HepG2 (cell line): Measurements from ENCODE around the gene BEGAIN. TPM values are rescaled to one million over a fixed set of nuclear protein-coding genes. Genes with fewer than 3 reads are reported as not detected.

Source experiments
- ATAC-seq: fragments of 200-7000 bp; cut with Tn5 transposase; 3 replicates; pipeline ENCODE4 v1.9.1; 2020; ENCODE audit warnings: mild to moderate bottlenecking, moderate library complexity
- BruUV-seq: library from RNA; stranded (reverse); fragments of 400-500 nt; replicated peaks from 2 replicates; lab custom pipeline; 2021; lab: Mats Ljungman, UMichigan
- CTCF ChIA-PET: fragments of 300-600 bp; formaldehyde crosslinking; extraction: SDS; loops from one replicate; lab custom pipeline; 2021; ENCODE audit warnings: low total read pairs, inconsistent platforms, low intra/inter-chr PET ratio; lab: Yijun Ruan, JAX
- POLR2A ChIA-PET: fragments of 350-600 bp; sonication (Branson Sonifier 250); formaldehyde crosslinking; loops from one replicate; lab custom pipeline; 2020; ENCODE audit warnings: antibody characterized with exemption, inconsistent platforms; lab: Yijun Ruan, JAX
- DNase-seq: peaks from one replicate; pipeline ENCODE4 v3.0.0-alpha.2; 2015; ENCODE audit warnings: low spot score
- FAIRE-seq: peaks from 3 replicates; lab custom pipeline; 2011; peaks lifted over from hg19 to GRCh38; lab: Jason Lieb, UNC
- H2AFZ ChIP-seq: one replicate; pipeline ENCODE4 v1.6.1; 2011; ENCODE audit warnings: low read length, inconsistent platforms
- H3K27ac ChIP-seq: fragments of 300-600 bp; 3 replicates; pipeline ENCODE4 v1.8.0; 2011; ENCODE audit warnings: mixed run types, mild to moderate bottlenecking, mixed read lengths, low read length, inconsistent platforms; ENCODE audit not compliant: insufficient read depth; ENCODE audit errors: extremely low read length
- H3K27me3 ChIP-seq, 2 experiments: fragments of 200-600 bp in 1 of 2; 2 replicates in 1 of 2; 3 replicates in 1 of 2; pipeline versions ENCODE4 v1.6.0 to v1.8.0; 2011; ENCODE audit warnings: low read length in 2 of 2, mild to moderate bottlenecking in 2 of 2, moderate library complexity in 2 of 2, inconsistent platforms in 1 of 2; ENCODE audit not compliant: insufficient read depth in 2 of 2, control insufficient read depth in 1 of 2
- H3K36me3 ChIP-seq, 2 experiments: fragments of 200-600 bp in 1 of 2; replicated peaks in 1 of 2; 2 replicates in 1 of 2; 3 replicates in 1 of 2; pipeline versions ENCODE4 v1.5.1 to v1.8.0; 2011; ENCODE audit warnings: low read length in 2 of 2, inconsistent platforms in 1 of 2; ENCODE audit not compliant: insufficient read depth in 2 of 2, control insufficient read depth in 1 of 2
- H3K4me1 ChIP-seq: 2 replicates; pipeline ENCODE4 v1.5.1; 2012; ENCODE audit warnings: low read length, inconsistent platforms; ENCODE audit not compliant: insufficient read depth
- H3K4me2 ChIP-seq: 2 replicates; pipeline ENCODE4 v1.6.0; 2011; ENCODE audit warnings: low read depth, low read length, inconsistent platforms
- H3K4me3 ChIP-seq, 3 experiments: fragments of 200-600 bp in 1 of 3; sonication (generic), shearing (Covaris generic) in 1 of 3; replicated peaks in 1 of 3; 2 replicates each; pipeline ENCODE4 v1.5.1; 2011 to 2016; ENCODE audit warnings: low read length in 3 of 3, inconsistent platforms in 2 of 3, low read depth in 2 of 3, mild to moderate bottlenecking in 2 of 3, control low read depth in 1 of 3, mixed read lengths in 1 of 3; ENCODE audit not compliant: insufficient read depth in 1 of 3
- H3K79me2 ChIP-seq: one replicate; pipeline ENCODE4 v1.6.1; 2011; ENCODE audit warnings: low read length, inconsistent platforms; ENCODE audit not compliant: insufficient read depth
- H3K9ac ChIP-seq: 2 replicates; pipeline ENCODE4 v1.6.0; 2011; ENCODE audit warnings: mild to moderate bottlenecking, low read depth, low read length, inconsistent platforms; ENCODE audit not compliant: insufficient read depth
- H3K9me3 ChIP-seq: 2 replicates; pipeline ENCODE4 v1.5.1; 2012; ENCODE audit warnings: mild to moderate bottlenecking, low read length
- H4K20me1 ChIP-seq: 2 replicates; pipeline ENCODE4 v1.6.0; 2011; ENCODE audit warnings: inconsistent platforms, mild to moderate bottlenecking, low read length, moderate library complexity; ENCODE audit not compliant: insufficient read depth
- MIER2 ChIP-seq: IDR thresholded peaks from 2 replicates; pipeline ENCODE4 v1.6.1; 2016; ENCODE audit warnings: missing biosample characterization, missing genetic modification reagents
- ZBTB33 ChIP-seq: sonication (generic); formaldehyde crosslinking; IDR thresholded peaks from 2 replicates; pipeline ENCODE4 v1.4.0; 2020; ENCODE audit warnings: missing genetic modification reagents
- ZBTB4 ChIP-seq: sonication (generic); formaldehyde crosslinking; IDR thresholded peaks from 2 replicates; pipeline ENCODE4 v1.4.0; 2020; ENCODE audit warnings: missing genetic modification reagents, mild to moderate bottlenecking, borderline replicate concordance
- ZFP36L2 ChIP-seq: sonication (generic); formaldehyde crosslinking; IDR thresholded peaks from 2 replicates; pipeline ENCODE4 v1.4.0; 2020; ENCODE audit warnings: missing genetic modification reagents
- WGBS: methylation state at CpG from one replicate; pipeline ENCODE4 v1.1.6; 2017; ENCODE audit warnings: low lambda C conversion rate; 5-methylcytosine and 5-hydroxymethylcytosine counted together
- in situ Hi-C: cut with HindIII; loops from 2 replicates; pipeline ENCODE4 v1.10.0; 2017; ENCODE audit warnings: low pct_unique_long_range_greater_than_20kb; ENCODE audit not compliant: extremely low pct_ligation_motif_present
- intact Hi-C: fragments of 100-400 bp; cut with micrococcal nuclease; formaldehyde crosslinking; loops from one replicate; pipeline ENCODE4 v1.10.0; 2022; ENCODE audit not compliant: unreplicated experiment
- polyA plus RNA-seq, 8 experiments: library from polyadenylated mRNA; depleted of rRNA in 3 of 8; stranded (reverse) in 7 of 8; unstranded in 1 of 8; fragments of >200 nt; fragmentation: Illumina TruSeq in 4 of 8; extraction: Trizol in 4 of 8; gene quantifications; 2 replicates each; pipeline versions ENCODE4 v1.2.1 to v1.2.3, GENCODE V29; 2011 to 2016; ENCODE audit warnings: low read depth in 4 of 8, missing spikeins in 1 of 8, mixed read lengths in 1 of 8; ENCODE audit not compliant: insufficient read depth in 1 of 8
- total RNA-seq, 5 experiments: library from RNA; depleted of rRNA; stranded (reverse); fragments of >200 nt; fragmentation: Illumina TruSeq; extraction: Trizol; gene quantifications; 2 replicates each; pipeline ENCODE4 v1.2.3, GENCODE V29; 2016; ENCODE audit warnings: low read depth in 1 of 5
- TF ChIP-seq, protein P1 (sequence below): sonication (generic); formaldehyde crosslinking; IDR thresholded peaks from 2 replicates; pipeline ENCODE4 v1.5.1; 2020; ENCODE audit warnings: mild to moderate bottlenecking, missing genetic modification reagents, moderate library complexity

BEGAIN gene
- total and polyA plus RNA-seq, 2 of the 13 experiments (the other 11 are each of a cell fraction or from before 2014, with no cell fraction given), result not detected

DNA sequence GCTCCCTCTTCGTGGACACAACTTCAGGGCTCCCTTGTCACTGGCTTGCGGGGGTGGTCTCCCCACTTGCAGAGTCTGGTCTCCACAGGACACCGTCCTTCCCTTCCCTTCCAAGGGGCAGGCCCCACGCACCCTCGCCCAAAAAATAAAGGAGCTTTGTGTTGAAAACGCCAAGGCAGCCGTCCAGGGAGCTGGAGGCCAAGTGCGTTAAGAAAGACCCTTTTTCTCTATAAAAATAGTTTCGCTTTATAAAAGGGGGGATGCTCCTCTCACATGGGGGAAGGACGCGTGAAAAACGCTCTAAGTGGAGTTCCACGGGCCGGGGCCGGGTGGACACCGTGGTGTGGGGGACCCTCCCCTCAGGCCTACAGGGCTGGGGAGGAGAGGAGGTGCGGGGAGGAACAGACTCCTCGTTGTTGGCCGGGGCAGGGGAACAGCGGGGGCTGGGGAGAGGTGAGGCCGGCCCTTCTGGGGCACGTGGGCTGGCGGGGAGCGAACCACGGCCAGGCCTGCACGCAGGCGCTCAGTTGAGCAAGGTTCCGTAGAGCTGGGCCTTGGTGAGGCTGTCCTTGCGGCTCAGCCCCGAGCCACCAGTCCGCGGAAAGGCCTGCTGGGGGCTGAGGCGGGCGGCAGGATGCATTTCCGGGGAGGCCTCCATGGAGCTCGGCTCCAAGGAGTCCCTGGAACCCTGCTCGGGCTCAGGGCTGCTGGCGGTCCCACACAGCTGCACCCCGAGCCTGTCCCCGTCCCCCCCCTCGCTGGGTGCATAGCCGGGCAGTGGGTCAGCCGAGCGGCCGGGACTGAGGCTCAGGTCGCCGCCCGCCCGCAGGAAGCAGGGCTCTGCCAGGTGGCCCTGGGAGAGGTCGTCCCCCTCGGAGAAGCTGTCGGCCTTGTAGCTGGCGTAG is 49.5 kb downstream of the BEGAIN start:
- Histone ChIP-seq H3K27me3 (peaks cover 3 to 26% of the 10 kb centered on the region in 2 experiments), H4K20me1 (no peaks in the 10 kb centered on the region), H2AFZ (no peak overlapping the region), H3K36me3 (no peaks in the 10 kb centered on the region), H3K9ac (no peak overlapping the region), H3K9me3 (no peaks in the 10 kb centered on the region), H3K27ac (no peak overlapping the region), H3K4me2 (no peak overlapping the region), H3K79me2 (no peaks in the 10 kb centered on the region), H3K4me1 (peaks cover 21% of the 10 kb centered on the region), H3K4me3 (no peak overlapping the region)
- CTCF ChIA-PET, result no interaction called here
- TF ChIP-seq ZBTB4 (CRISPR knock-in tag) (no peak), ZFP36L2 (no peak), ZBTB33 (CRISPR knock-in tag) (peak; percentile 62), MIER2 (CRISPR knock-in tag) (no peak)
- TF ChIP-seq, protein P1, sequence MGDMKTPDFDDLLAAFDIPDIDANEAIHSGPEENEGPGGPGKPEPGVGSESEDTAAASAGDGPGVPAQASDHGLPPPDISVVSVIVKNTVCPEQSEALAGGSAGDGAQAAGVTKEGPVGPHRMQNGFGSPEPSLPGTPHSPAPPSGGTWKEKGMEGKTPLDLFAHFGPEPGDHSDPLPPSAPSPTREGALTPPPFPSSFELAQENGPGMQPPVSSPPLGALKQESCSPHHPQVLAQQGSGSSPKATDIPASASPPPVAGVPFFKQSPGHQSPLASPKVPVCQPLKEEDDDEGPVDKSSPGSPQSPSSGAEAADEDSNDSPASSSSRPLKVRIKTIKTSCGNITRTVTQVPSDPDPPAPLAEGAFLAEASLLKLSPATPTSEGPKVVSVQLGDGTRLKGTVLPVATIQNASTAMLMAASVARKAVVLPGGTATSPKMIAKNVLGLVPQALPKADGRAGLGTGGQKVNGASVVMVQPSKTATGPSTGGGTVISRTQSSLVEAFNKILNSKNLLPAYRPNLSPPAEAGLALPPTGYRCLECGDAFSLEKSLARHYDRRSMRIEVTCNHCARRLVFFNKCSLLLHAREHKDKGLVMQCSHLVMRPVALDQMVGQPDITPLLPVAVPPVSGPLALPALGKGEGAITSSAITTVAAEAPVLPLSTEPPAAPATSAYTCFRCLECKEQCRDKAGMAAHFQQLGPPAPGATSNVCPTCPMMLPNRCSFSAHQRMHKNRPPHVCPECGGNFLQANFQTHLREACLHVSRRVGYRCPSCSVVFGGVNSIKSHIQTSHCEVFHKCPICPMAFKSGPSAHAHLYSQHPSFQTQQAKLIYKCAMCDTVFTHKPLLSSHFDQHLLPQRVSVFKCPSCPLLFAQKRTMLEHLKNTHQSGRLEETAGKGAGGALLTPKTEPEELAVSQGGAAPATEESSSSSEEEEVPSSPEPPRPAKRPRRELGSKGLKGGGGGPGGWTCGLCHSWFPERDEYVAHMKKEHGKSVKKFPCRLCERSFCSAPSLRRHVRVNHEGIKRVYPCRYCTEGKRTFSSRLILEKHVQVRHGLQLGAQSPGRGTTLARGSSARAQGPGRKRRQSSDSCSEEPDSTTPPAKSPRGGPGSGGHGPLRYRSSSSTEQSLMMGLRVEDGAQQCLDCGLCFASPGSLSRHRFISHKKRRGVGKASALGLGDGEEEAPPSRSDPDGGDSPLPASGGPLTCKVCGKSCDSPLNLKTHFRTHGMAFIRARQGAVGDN (CRISPR knock-in tag), result peak; percentile 11; the same call in 1 of the 2 replicates
- ATAC-seq (no peak), FAIRE-seq (no peak), DNase-seq (no peak)
- intact Hi-C loops (no loop called here), in situ Hi-C loops (no loop called here)
- no TSS peak for BruUV-seq
- POLR2A ChIA-PET, result no interaction called here
- WGBS, result 23% methylated on average over 16 of the region's 53 CpGs
